ENCODE data around the gene IFT172.
"Not testable (repeated sequence)": the region's sequence is repeated elsewhere in the genome, so short reads cannot be mapped to it uniquely, and the experiment has no call there.

The IFT172 gene, protein sequence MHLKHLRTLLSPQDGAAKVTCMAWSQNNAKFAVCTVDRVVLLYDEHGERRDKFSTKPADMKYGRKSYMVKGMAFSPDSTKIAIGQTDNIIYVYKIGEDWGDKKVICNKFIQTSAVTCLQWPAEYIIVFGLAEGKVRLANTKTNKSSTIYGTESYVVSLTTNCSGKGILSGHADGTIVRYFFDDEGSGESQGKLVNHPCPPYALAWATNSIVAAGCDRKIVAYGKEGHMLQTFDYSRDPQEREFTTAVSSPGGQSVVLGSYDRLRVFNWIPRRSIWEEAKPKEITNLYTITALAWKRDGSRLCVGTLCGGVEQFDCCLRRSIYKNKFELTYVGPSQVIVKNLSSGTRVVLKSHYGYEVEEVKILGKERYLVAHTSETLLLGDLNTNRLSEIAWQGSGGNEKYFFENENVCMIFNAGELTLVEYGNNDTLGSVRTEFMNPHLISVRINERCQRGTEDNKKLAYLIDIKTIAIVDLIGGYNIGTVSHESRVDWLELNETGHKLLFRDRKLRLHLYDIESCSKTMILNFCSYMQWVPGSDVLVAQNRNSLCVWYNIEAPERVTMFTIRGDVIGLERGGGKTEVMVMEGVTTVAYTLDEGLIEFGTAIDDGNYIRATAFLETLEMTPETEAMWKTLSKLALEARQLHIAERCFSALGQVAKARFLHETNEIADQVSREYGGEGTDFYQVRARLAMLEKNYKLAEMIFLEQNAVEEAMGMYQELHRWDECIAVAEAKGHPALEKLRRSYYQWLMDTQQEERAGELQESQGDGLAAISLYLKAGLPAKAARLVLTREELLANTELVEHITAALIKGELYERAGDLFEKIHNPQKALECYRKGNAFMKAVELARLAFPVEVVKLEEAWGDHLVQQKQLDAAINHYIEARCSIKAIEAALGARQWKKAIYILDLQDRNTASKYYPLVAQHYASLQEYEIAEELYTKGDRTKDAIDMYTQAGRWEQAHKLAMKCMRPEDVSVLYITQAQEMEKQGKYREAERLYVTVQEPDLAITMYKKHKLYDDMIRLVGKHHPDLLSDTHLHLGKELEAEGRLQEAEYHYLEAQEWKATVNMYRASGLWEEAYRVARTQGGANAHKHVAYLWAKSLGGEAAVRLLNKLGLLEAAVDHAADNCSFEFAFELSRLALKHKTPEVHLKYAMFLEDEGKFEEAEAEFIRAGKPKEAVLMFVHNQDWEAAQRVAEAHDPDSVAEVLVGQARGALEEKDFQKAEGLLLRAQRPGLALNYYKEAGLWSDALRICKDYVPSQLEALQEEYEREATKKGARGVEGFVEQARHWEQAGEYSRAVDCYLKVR (N-terminal part only)

DNA sequence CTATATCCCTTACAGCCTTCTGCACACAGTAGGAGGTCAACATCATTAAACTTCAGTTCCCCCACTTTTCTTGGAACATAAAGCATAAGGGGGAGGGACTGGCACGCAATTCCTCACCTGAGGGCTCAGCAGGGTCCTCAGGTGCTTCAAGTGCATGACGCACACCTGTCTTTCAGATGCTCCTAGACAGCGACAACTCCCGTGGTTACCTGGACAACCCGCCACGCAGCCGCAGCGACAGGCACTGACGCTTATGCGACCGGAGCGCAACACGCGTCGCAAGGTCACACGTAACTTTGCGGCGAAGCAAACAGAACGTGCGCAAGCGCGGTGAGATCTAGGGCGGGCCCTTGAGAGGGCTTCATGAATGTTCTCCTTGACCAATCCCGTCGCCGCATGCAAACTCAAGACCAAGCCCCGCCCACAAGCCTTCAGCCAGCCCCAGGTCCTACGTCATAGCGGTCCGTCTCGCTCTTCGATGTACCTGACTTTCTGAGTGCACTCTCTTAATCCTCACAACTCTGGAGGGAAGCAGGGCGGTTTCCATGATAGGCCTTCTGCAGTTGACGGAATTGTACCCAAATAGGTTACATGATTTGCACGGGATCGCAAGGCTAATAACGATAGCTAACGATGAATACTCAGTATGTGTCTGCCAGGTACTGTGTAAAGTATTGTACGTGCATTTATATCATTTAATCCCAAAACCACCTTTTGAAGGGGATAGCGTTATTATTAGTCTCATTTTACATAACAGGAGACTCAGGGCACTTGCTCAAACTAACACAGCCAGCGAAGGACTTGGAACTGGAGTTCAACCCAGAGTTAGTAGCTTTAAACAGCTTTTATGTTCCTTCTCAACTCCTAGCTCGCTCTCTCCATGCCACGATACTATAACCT, at the start of gene IFT172:
IFT172 (minus strand) TSS at position 246 of the 900 bp plus-strand sequence; CDS start at position 156, 90 bp downstream.
- DNase-seq, result peak; percentile 99

- not testable (repeated sequence) for DNase-seq
Measured at GRCh38 chr2:27538839-27539450, 49.4 kb upstream of the IFT172 start.

GRCh38 chr2:27537287-27537686, 47.7 kb upstream of the IFT172 start:
- DNase-seq, result no peak

GRCh38 chr2:27531983-27532382, 42.4 kb upstream of the IFT172 start:
- DNase-seq, result no peak

GRCh38 chr2:27527182-27527581, 37.6 kb upstream of the IFT172 start:
- no peak for DNase-seq

- no peak for DNase-seq
Measured at GRCh38 chr2:27522400-27522945, 32.9 kb upstream of the IFT172 start.

DNA sequence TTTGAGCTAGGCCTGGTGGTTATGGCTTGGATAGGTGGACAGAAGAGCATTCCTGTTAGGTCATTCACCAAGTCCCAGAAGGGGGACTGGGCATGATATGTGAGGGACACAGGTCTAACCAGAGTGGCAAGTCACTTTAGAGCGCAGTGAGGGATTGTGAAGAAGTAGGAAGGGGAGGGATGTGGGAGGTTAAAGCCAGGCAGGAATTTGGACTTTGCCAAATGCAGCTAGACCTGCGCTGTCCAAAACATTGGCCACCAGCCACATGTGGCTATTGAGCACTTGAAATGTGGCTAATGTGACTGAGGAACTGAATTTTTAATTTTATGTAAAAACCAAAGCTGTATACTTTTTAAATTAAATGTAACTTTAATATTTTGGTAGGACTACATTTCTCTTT, 30.8 kb upstream of the IFT172 start:
- DNase-seq, result no peak

GRCh38 chr2:27518782-27519113, 29.2 kb upstream of the IFT172 start:
- DNase-seq, result no peak

DNA sequence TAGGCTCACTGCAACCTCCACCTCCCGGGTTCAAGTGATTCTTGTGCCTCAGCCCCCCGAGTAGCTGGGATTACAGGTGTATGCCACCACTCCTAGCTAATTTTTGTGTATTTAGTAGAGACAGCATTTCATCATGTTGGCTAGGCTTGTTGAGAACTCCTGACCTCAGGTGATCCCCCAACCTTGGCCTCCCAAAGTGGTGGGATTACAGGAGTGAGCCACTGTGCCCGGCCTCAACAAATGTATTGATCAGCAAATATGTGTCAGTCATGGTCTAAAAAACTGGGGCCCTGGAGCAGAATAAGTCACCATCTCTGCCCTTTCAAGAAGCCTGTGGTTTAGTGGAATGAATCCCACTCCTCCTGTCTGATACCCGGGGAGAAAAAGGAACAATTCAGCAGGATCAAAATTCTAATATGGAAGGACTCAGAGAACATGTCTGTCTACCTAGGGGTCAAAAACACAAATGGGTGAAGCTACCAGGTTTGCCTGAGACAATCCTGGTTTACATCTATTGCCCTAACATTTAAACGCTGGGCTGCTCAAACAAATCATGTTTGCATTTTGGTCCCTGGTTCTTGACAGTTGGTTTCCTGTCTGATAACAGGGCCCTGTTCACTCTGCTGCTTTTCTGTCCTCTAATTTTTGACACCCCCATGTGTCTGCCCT, 28.7 kb upstream of the IFT172 start:
- no peak for DNase-seq

DNA sequence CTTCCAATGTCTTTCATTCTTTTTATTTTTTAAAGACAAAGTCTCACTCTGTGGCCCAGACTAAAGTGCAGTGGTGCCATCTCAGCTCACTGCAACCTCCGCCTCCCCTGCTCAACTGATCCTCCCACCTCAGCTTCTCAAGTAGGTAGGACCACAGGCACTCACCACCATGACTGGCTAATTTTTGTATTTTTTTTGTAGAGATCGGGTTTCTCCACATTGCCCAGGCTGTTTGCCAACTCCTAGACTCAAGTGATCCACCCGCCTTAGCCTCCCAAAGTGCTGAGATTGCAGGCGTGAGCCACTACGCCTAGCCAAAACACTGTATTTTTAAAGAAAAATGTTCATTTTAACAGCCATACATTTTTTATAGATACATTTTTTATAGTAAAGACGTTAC, 19.8 kb upstream of the IFT172 start:
- DNase-seq, result no peak

- no peak for DNase-seq
Measured at GRCh38 chr2:27507293-27507692, 17.8 kb upstream of the IFT172 start.

DNA sequence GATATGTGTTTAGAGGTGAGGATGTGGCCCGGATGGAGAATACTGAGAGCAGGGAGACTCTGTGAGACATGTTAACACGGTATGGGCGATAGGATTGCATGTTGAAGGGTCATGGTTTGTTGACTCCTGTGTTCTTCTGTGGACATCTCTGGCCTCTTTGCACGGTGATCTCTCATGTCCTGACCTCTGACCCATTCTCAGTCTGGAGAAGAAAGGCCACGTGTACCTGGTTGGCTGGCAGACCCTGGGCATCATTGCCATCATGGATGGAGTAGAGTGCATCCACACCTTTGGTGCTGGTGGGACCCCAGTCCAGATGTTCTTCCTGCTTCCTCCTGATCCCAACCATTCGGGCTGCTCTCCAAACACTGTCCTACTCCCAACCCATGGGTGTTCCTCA, 17.0 kb upstream of the IFT172 start:
- no peak for DNase-seq

DNA sequence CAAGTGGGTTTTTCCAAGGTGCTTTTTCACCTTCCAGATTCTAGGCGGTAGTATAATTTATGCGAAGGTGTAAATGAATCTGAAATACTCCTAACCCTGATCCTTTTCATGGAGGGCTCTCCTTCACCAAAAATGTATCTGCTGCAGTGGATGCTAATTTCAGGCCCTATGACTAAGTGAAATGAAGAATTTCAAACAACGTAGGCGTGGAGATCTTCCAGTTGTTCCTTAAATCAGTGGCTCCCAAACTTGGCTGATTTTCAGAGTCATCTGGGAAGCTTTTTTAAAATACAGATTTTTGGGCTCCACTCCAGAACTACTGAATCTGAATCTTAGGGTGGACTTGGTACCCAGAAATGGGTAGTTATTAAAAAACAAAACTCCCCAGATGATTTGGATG, 12.6 kb upstream of the IFT172 start:
- DNase-seq, result no peak

DNA sequence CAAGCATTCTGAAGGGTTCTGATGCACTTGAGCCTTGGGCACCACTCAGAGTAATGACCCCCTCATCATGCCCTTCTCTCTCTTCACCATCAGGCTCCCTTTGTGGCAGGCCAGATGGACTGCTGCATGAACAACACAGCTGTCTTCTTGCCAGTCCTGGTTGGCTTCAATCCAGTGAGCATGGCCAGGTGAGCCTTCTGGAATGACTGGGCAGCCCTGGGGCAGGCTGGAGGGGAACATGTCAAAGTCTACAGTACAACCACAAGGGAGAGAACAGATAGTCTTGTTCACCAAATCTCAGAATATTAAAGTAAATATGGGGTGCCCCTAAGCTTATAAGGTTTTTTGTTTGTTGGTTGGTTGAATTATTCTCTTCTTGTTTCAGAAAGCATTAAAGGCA, 11.5 kb upstream of the IFT172 start:
- DNase-seq, result no peak

DNA sequence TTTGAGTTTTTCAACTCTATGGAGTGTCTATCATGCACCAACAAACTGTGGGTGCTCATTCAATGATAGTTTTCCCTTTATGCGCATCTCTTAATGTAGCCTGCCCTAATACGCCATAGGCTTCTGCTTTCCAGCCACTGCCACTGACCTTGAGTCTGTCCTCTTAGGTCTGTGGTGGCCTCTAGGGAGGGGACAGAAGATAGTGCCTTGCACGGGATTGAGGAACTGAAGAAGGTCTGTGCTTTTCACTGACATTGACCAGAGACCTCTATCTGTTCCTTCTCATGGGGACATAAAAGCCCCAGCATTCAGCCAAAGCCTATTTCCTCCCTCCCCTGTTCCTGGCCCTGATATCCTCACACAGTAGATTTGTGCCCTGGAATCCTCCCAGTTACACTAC, 9.4 kb upstream of the IFT172 start:
- DNase-seq, result no peak

GRCh38 chr2:27497288-27497627, 7.7 kb upstream of the IFT172 start:
- no peak for DNase-seq

DNA sequence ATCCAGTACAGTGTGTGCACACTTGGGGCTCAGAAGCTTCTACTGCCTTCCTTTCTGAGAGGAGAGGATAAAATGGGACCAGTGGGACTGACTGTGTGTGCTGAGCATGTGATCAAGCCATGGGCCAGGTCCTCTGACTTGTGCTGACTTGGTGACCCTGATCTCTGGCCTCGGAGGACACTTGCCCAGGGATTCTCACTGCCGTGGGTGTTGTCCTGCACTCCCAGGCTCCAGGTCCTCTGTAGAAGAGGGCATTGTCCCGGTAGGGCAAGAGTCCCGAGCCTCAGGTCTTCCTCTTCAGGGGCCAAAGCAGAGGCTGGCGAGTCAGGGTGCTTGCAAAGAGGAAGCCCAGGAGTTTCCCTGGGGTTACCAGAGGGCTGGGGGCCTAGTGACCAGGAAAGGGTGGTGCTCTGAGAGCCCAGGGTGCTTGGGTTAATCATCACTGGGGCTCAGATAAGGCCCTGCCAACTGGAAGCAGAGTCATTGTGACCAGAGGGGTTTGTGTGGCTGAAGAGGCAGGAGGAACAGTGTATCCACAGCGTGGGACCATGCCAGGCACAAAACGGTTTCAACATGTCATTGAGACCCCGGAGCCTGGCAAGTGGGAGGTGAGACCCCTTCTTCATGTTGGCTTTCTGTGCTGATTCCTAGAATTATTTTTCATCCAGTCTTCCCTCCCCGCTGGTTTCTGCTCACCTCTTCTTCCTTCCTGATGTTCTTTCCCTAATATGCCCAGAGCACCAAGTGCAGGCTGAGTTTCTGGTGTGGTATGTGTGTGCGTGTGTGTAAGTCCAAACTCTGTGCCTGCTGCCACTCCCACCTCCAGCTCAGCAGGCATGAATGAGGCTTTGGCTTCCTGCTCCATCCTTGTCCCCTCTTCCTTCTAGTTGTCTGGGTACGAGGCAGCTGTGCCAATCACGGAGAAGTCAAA, 7.1 kb upstream of the IFT172 start, which contains the start of gene GCKR:
GCKR (plus strand) TSS at position 483 of the 931 bp plus-strand sequence; CDS start at position 549, 66 bp downstream.
- no peak for DNase-seq

DNA sequence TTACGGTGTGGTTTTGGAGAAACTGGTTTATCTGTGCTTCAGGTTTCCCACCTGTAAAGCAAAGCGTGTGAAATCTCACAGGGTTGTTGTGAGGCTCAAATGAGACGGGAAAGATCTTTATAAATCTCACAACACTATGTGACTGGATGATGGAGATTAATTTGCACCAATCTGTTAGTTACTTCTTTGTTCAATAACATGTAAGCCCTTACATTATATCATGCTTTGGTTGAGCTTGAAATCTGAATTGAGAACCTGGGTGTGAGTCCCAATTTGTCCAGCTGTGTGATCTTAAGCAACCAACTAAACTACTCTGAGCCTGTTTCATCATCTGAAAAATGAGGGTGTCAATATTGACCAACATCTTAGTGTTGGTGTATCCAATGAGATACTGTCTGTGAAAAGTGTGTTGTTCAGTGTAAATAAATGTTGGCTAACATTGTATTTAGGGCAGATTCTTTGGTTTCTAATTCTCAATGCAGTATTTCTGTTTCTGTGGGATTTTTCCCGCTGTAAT, 6.4 kb upstream of the IFT172 start:
- no peak for DNase-seq

- DNase-seq, result peak; percentile 10
Measured at GRCh38 chr2:27494944-27495554, 5.5 kb upstream of the IFT172 start, which contains the start of gene FNDC4. Gene FNDC4, minus strand, starts transcription at chr2:27495200. Its CDS starts 521 bp downstream, at chr2:27494679.

Measured in CD4-positive, alpha-beta T cell treated with Interleukin-17A for 1 hour (primary cell).